Renal pelvis (tissue), 4 donors: ENCODE data around the gene PTPN4. TPM values are rescaled to one million over a fixed set of nuclear protein-coding genes. Genes with fewer than 3 reads are reported as not detected.
A peak's percentile ranks its signal among the peaks of the same experiment; 100 is the strongest.

ENCODE experiments used
- DNase-seq: peaks from one replicate; pipeline ENCODE4 v3.0.0-alpha.2; 2013
- polyA plus RNA-seq, 3 donors: library from polyadenylated mRNA; unstranded; fragments of 120-200 nt; gene quantifications; one replicate each; pipeline ENCODE4 v1.2.1, GENCODE V29; 2013; ENCODE audit not compliant: insufficient read length in 3 of 3

The PTPN4 gene
- polyA plus RNA-seq, 3 donors: 19.3 to 24.8 (median 23.6) TPM

GRCh38 chr2:119853777-119854399 is 94.2 kb downstream of the PTPN4 start:
- no peak for DNase-seq

GRCh38 chr2:119856469-119856901 is 96.8 kb downstream of the PTPN4 start:
- no peak for DNase-seq

DNA sequence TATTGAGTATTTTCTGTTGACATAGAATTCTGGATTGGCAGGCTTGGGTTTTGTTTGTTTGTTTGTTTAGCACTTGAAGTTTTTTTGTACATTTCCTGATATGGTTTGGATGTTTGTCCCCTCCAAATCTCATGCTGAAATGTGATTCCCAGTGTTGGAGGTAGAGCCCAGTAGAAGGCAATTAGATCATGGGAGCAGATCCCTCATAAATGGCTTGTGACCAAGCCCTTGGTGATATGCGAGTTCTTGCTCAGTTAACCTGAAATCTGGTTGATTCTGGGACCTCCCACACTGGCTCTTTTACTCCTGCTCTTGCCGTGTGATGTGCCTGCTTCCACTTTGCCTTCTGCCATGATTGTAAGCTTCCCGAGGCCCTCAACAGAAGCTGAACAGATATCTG is 98.0 kb downstream of the PTPN4 start:
- no peak for DNase-seq

- DNase-seq: no peak
Measured at GRCh38 chr2:119859528-119859927, 99.8 kb downstream of the PTPN4 start.

DNA sequence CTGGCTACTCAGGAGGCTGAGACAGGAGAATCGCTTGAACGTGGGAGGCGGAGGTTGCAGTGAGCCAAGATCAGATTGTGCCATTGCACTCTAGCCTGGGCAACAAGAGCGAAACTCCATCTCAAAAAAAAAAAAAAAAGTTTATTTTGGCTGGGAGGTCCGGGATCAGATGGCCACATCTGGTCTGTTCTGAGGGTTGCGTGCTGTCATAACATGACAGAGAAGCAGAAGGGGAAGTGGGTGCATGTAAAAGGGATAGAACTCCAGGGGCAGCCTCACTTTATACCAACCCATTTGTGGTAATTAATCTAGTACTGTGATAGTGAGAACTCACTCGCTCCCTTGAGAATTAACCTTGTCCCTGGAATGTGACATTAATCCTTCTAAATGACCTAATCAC is 101.2 kb downstream of the PTPN4 start:
- no peak for DNase-seq

- DNase-seq: no peak
Measured at GRCh38 chr2:119862127-119862889, 102.6 kb downstream of the PTPN4 start.

GRCh38 chr2:119864318-119864717 is 104.6 kb downstream of the PTPN4 start:
- DNase-seq: no peak

- no peak for DNase-seq
Measured at GRCh38 chr2:119871725-119872124, 112.0 kb downstream of the PTPN4 start.

GRCh38 chr2:119873350-119874315 is 113.9 kb downstream of the PTPN4 start:
- DNase-seq: no peak

DNA sequence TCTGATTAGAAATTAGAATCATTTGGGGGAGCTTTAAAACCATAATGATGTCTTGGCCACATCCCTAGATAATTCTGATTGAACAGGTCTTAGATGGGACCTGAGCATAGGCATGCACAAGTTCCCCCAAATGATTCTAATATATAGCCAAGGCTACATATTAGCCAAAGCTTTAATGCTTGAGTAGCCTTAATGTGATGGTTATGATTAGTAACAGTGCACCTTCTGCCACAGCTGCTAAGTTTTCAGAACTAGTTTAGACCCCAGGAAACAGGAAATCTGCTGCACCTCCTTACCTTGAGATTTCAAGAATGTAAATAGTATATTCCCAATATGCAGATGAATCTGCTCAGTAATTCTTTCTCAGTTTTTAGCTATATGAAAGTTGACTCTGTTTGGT is 119.8 kb downstream of the PTPN4 start:
- DNase-seq: peak; percentile 24

DNA sequence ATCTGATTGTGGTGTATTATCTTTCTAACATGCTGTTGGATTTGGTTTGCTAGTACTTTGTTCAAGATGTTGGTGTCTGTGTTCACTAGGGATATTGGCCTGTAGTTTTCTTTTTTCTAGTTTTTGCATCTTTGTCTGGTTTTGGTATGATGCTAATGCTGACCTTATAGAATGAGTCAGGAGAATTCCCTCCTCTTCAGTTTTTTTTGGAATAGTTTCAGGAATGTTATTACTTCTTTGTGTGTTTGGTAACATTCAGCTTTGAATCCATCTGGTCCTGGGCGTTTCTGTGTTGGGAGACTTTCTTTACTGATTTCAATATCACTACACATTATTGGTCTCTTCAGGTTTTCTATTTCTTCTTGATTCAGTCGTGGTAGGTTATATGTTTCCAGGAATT is 129.0 kb downstream of the PTPN4 start:
- no peak for DNase-seq

DNA sequence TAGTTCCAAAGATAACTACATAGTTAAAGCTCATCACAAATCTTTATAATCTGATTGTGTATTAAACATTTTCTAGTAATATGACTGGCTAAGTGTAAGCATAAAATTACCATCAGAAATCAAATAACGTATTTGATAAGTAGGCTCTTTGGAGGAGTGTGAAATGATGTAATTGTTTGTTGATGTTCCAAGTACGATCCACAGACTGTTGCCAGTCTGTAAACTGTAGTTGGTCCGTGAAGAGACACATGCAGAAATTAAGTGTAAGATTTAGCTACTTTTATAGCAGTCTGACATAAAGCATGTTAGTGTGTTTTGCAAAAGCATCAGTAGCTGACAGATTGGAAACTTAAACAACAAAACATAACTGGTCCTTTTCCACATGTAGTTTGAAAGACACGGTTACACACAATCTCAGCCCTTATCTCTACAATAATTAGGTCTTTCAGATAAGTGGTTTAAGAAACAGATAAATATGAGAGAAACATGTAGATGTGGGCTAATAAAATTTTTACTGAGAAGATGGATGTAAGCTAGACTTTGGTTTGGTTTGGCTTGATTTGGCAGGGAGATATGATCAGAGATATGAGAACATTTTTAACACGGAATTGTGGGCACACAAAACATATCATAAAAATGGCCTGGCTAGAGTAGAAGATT is 138.1 kb downstream of the PTPN4 start:
- DNase-seq: no peak

DNA sequence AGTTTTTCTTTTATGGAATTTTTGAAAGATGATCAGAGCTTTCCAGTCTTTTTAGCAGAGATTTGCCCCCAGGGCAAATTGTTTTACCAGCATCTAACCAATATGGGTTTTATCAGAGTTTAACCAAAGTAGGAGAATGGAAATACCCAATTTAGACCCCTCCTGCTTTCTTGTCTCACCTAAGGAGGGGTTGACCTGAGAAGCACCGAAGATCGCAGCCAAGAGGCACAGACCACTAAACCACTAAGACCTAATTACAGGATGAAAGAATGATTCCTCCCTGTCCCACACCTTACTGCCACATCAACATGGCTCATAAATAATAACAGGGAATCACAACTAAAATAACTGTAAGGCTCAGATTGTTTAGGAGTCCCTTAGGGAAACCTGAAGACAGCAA is 141.3 kb downstream of the PTPN4 start:
- no peak for DNase-seq

- no peak for DNase-seq
Measured at GRCh38 chr2:119910566-119910965, 150.8 kb downstream of the PTPN4 start.

- DNase-seq: no peak
Measured at GRCh38 chr2:119914266-119914665, 154.5 kb downstream of the PTPN4 start.

DNA sequence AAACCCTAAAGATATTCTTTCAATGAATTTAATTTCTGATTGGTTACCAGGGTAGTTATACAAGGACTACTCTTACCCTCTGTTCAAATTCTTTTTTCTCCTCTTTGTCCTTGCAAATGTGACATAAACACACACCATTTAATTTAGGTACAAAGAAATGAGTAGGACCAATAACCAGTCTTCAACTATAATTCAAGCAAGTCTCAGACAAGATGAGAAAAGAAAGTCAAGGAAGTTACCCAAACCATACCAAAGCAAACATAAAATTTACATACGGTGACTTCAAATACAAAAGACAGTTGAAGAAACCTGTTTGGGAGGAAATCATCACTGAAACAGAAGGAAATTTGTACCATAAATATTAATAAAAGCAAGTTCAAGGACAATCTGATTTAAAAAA is 162.1 kb downstream of the PTPN4 start:
- no peak for DNase-seq

- DNase-seq: no peak
Measured at GRCh38 chr2:119922699-119923098, 163.0 kb downstream of the PTPN4 start.

DNA sequence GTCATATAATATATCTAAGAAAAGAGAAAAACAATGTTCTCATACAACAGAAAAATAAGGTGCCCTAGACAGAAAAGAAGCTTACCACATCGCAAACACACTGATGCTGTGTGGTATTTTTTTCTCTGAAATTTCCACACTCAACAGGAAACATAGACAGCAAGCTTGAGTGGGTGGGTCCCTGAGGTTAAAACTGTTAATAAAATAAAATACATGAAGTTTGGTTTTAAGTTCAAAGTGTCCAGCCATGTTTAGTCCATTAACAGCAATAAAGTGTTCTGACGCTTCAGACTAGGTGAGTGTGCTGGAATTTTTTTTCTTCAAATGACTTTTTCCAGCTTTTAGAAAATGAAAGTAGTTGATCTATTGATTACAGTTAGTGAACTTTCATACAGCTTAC is 169.8 kb downstream of the PTPN4 start:
- no peak for DNase-seq

DNA sequence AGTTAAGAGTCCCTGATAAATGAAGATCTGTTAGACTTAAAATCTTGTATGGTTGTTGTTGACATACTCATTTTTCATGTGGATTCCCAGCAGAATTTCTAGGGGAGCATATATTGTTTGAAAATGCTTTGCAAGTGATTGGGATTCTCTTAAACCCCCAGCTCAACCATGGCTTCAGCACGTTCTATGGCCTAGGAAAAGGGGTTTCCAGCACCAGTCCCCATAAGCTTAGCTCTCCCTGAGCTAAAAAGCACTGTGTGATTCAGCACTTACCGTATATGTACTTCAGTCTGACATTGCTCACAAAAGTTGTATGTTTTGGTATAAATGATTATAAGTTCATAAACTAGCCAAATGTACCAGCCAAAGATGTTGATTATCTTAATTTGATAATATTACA is 173.1 kb downstream of the PTPN4 start:
- no peak for DNase-seq

- DNase-seq: no peak
Measured at GRCh38 chr2:119934319-119934718, 174.6 kb downstream of the PTPN4 start.

DNA sequence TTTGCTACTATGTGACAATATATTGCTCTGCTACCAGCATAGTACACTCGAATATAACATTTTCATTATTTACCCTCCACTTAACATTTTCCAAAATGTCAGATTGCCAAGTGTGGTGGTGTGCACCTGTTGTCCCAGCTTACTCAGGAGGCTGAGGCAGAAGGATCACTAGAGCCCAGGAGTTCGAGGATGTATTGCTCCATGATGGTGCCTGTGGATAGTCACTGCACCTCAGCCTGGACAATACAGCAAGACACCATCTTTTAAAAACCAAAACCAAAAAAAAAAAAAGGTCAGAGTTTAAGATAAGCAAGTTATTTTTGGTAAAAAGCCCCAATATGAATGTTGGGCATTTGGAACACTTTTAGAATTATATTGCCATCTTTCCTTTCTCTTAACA is 178.0 kb downstream of the PTPN4 start:
- DNase-seq: no peak

DNA sequence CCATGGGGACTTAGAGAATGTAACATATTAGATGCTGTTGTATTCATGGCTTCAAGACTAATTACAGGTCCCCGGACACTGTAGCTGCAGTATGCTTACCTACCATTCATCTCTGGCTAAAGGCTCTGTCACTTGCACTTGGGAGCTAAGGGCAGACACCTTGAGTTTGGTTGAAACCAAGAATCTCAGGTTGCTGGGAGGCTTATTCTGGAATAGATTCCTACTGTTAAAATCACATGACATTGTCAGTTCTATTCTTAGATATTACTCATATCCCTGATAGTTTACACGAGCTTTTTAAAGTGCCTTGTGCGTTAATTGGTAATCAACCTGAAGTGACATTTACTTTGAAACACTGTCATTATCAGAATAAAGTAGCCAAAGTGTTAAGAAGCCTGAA is 180.2 kb downstream of the PTPN4 start:
- no peak for DNase-seq
